ENCODE measurements around the gene NWD2.

Gene NWD2

DNA sequence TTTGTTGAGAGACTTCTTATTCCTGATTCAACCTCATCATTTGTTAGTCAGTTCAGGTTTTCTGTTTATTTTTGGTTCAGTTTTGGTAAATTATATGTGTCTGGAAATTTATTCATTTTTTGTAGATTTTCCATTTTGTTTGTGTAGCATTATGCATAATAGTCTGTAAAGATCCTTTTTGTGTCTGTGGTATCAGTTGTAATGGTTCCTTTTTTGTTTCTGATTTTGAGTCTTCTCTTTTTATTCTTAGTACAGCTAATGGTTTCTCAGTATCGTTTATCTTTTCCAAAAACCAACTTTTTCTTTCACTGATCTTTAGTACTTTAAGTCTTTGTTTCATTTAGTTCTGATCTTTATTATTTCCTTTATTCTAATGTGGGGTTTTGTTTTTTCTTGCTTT, 61.4 kb downstream of the NWD2 start:
- ATAC-seq: no peak
- TF ChIP-seq, protein P1, sequence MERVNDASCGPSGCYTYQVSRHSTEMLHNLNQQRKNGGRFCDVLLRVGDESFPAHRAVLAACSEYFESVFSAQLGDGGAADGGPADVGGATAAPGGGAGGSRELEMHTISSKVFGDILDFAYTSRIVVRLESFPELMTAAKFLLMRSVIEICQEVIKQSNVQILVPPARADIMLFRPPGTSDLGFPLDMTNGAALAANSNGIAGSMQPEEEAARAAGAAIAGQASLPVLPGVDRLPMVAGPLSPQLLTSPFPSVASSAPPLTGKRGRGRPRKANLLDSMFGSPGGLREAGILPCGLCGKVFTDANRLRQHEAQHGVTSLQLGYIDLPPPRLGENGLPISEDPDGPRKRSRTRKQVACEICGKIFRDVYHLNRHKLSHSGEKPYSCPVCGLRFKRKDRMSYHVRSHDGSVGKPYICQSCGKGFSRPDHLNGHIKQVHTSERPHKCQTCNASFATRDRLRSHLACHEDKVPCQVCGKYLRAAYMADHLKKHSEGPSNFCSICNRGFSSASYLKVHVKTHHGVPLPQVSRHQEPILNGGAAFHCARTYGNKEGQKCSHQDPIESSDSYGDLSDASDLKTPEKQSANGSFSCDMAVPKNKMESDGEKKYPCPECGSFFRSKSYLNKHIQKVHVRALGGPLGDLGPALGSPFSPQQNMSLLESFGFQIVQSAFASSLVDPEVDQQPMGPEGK (CRISPR knock-in tag; IDR thresholded peaks at IDR 0.05; ENCODE audit: borderline replicate concordance): no peak
- TF ChIP-seq, protein P2, sequence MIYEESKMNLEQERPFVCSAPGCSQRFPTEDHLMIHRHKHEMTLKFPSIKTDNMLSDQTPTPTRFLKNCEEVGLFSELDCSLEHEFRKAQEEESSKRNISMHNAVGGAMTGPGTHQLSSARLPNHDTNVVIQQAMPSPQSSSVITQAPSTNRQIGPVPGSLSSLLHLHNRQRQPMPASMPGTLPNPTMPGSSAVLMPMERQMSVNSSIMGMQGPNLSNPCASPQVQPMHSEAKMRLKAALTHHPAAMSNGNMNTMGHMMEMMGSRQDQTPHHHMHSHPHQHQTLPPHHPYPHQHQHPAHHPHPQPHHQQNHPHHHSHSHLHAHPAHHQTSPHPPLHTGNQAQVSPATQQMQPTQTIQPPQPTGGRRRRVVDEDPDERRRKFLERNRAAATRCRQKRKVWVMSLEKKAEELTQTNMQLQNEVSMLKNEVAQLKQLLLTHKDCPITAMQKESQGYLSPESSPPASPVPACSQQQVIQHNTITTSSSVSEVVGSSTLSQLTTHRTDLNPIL (CRISPR knock-in tag; IDR thresholded peaks at IDR 0.05; ENCODE audit: low read depth): no peak
- TF ChIP-seq BACH2 (CRISPR knock-in tag; IDR thresholded peaks at IDR 0.05; ENCODE audit: borderline replicate concordance) (no peak), TOX (CRISPR knock-in tag; IDR thresholded peaks at IDR 0.05; ENCODE audit: borderline replicate concordance) (no peak), ZC3H10 (CRISPR knock-in tag; IDR thresholded peaks at IDR 0.05) (no peak), SNAI2 (CRISPR knock-in tag; IDR thresholded peaks at IDR 0.05) (no peak), POU6F1 (CRISPR knock-in tag; IDR thresholded peaks at IDR 0.05; ENCODE audit: borderline replicate concordance, low read depth) (no peak), TSHZ2 (CRISPR knock-in tag; IDR thresholded peaks at IDR 0.05) (no peak), TCF4 (CRISPR knock-in tag; IDR thresholded peaks at IDR 0.05; ENCODE audit: borderline replicate concordance) (no peak), ZNF8 (CRISPR knock-in tag; IDR thresholded peaks at IDR 0.05) (no peak)
- TF ChIP-seq, protein P3, sequence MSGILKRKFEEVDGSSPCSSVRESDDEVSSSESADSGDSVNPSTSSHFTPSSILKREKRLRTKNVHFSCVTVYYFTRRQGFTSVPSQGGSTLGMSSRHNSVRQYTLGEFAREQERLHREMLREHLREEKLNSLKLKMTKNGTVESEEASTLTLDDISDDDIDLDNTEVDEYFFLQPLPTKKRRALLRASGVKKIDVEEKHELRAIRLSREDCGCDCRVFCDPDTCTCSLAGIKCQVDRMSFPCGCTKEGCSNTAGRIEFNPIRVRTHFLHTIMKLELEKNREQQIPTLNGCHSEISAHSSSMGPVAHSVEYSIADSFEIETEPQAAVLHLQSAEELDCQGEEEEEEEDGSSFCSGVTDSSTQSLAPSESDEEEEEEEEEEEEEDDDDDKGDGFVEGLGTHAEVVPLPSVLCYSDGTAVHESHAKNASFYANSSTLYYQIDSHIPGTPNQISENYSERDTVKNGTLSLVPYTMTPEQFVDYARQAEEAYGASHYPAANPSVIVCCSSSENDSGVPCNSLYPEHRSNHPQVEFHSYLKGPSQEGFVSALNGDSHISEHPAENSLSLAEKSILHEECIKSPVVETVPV (CRISPR knock-in tag; IDR thresholded peaks at IDR 0.05): no peak

DNA sequence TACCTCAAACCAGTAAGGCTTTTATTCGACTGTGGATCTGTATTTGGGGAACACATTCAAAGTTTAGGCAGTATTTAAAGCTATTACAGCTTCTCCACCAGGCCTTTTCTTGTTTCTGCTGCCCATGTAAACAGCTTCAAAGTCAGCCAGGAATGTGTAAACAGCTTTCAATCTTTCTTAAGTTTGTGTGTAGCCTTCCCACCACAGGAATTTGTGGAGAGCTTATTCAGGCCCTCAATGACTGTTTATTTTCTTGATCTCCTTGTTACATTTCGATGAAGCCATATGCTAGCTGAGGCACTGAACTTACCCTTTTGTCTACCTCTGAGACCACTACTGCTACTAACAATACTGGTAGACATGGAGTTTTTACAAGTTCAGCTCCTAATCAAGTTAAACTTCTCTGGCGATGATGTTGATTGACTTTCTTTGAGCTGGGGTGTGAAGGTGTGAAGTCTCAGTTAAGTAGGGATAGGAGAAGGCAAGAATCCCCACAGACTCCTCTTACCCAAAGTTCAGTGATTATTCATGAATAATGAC, 72.6 kb downstream of the NWD2 start:
- no peak for ATAC-seq

More for the DNA sequence above, 72.6 kb downstream of the NWD2 start:
- TF ChIP-seq ZNF70 (CRISPR knock-in tag; IDR thresholded peaks at IDR 0.05) (no peak), TSHZ2 (CRISPR knock-in tag; IDR thresholded peaks at IDR 0.05) (no peak), PPARA (CRISPR knock-in tag; IDR thresholded peaks at IDR 0.05; ENCODE audit: borderline replicate concordance) (no peak)

Measured in SK-N-SH treated with all-trans-retinoic acid at 6 μM for 48 hours (cell line).